Breast epithelium (tissue), 4 donors: Measurements from ENCODE around the gene PRSS12. TPM values are rescaled to one million over a fixed set of nuclear protein-coding genes. Genes with fewer than 3 reads are reported as not detected.

Source experiments
- DNase-seq, 2 donors: peaks; one replicate each; pipeline ENCODE4 v3.0.0-alpha.2; 2019; ENCODE audit warnings: low spot score in 2 of 2
- H3K27ac ChIP-seq, 2 donors: fragments of 200-600 bp; sonication (generic) in 1 of 2; one replicate each; pipeline ENCODE4 v1.5.1; 2016 to 2019; ENCODE audit warnings: mild to moderate bottlenecking in 1 of 2
- H3K27me3 ChIP-seq, 2 donors: fragments of 200-600 bp; sonication (generic) in 1 of 2; one replicate each; pipeline versions ENCODE4 v1.5.1 to v1.6.0; 2017 to 2019; ENCODE audit warnings: control low read depth in 1 of 2, mild to moderate bottlenecking in 1 of 2
- H3K36me3 ChIP-seq: fragments of 200-600 bp; one replicate; pipeline ENCODE4 v1.5.1; 2019
- H3K4me1 ChIP-seq, 2 donors: fragments of 200-600 bp; sonication (generic); one replicate each; pipeline ENCODE4 v1.5.1; 2016 to 2019; ENCODE audit warnings: control low read depth in 1 of 2
- H3K4me3 ChIP-seq, 3 donors: fragments of 200-600 bp; sonication (generic); 1 replicate in 2 of 3; 2 replicates in 1 of 3; pipeline ENCODE4 v1.5.1; 2016 to 2019; ENCODE audit warnings: mild to moderate bottlenecking in 3 of 3, moderate library complexity in 2 of 3
- H3K9me3 ChIP-seq, 2 donors: fragments of 200-600 bp; sonication (generic) in 1 of 2; one replicate each; pipeline ENCODE4 v1.5.1; 2016 to 2019; ENCODE audit warnings: control low read depth in 1 of 2
- CTCF ChIP-seq, 3 donors: fragments of 450-650 bp; IDR thresholded peaks; one replicate each; pipeline ENCODE4 v1.5.1; 2016 to 2017; ENCODE audit warnings: antibody characterized with exemption in 3 of 3, mild to moderate bottlenecking in 3 of 3, moderate library complexity in 3 of 3
- POLR2A ChIP-seq: fragments of 450-650 bp; IDR thresholded peaks from one replicate; pipeline ENCODE4 v1.6.1; 2016; ENCODE audit warnings: antibody characterized with exemption, mild to moderate bottlenecking, moderate library complexity
- POLR2AphosphoS5 ChIP-seq, 3 donors: sonication (generic); formaldehyde crosslinking; IDR thresholded peaks; one replicate each; pipeline ENCODE4 v1.6.1; 2017; ENCODE audit warnings: antibody characterized with exemption in 3 of 3
- intact Hi-C: fragments of 100-400 bp; cut with DNase I; formaldehyde crosslinking; loops from one replicate; pipeline ENCODE4 v1.15.1; 2023; ENCODE audit warnings: low total_unique reads
- total RNA-seq, 3 donors: library from RNA; depleted of rRNA; stranded (reverse); fragments of >200 nt; gene quantifications; one replicate each; pipeline ENCODE4 v1.1.0, GENCODE V29; 2016

PRSS12 gene
- total RNA-seq, 3 donors from 2014 or later = 0.64 to 3.6 (median 2.2) TPM

- Histone ChIP-seq H3K36me3 (no peaks in the 10 kb centered on the region), H3K27ac (no peak overlapping the region), H3K4me1 (no peaks in the 10 kb centered on the region), H3K27me3 (peaks cover 0 to 11% of the 10 kb centered on the region in 2 donors), H3K9me3 (no peaks in the 10 kb centered on the region), H3K4me3 (no peak overlapping the region)
- intact Hi-C loops = no loop called here
- TF ChIP-seq POLR2AphosphoS5 (IDR thresholded peaks at IDR 0.05) (no peak), CTCF (IDR thresholded peaks at IDR 0.05) (no peak), POLR2A (no peak)
- no peak for DNase-seq
Observed at GRCh38 chr4:118356731-118357130, 3.9 kb upstream of the PRSS12 start.

- H3K36me3 ChIP-seq = no peaks in the 10 kb centered on the region
- no peak for TF ChIP-seq CTCF (IDR thresholded peaks at IDR 0.05)
- no peak for TF ChIP-seq POLR2AphosphoS5 (IDR thresholded peaks at IDR 0.05)
- TF ChIP-seq POLR2A = no peak
- H3K4me1 ChIP-seq = no peaks in the 10 kb centered on the region
- no peak overlapping the region for H3K27ac ChIP-seq
- intact Hi-C loops = no loop called here
- no peaks in the 10 kb centered on the region for H3K9me3 ChIP-seq
- H3K27me3 ChIP-seq = peaks cover 0 to 11% of the 10 kb centered on the region in 2 donors
- H3K4me3 ChIP-seq = no peak overlapping the region
- no peak for DNase-seq
Observed at GRCh38 chr4:118356111-118356510, 3.3 kb upstream of the PRSS12 start.

GRCh38 chr4:118354913-118355312 lies 2.1 kb upstream of the PRSS12 start:
- DNase-seq = no peak
- TF ChIP-seq POLR2A (no peak), POLR2AphosphoS5 (IDR thresholded peaks at IDR 0.05) (no peak), CTCF (IDR thresholded peaks at IDR 0.05) (no peak)
- intact Hi-C loops = no loop called here
- H3K36me3 ChIP-seq = no peaks in the 10 kb centered on the region
- no peak overlapping the region for H3K4me3 ChIP-seq
- no peaks in the 10 kb centered on the region for H3K4me1 ChIP-seq
- no peaks in the 10 kb centered on the region for H3K9me3 ChIP-seq
- H3K27me3 ChIP-seq = peaks cover 0 to 11% of the 10 kb centered on the region in 2 donors
- H3K27ac ChIP-seq = no peak overlapping the region

GRCh38 chr4:118353534-118354030 lies 779 bp upstream of the PRSS12 start:
- Histone ChIP-seq H3K9me3 (no peaks in the 10 kb centered on the region), H3K4me3 (peak overlapping the region in 2 of 3 donors; percentile 69 to 71), H3K4me1 (no peaks in the 10 kb centered on the region), H3K27ac (no peak overlapping the region), H3K36me3 (no peaks in the 10 kb centered on the region), H3K27me3 (peaks cover 0 to 11% of the 10 kb centered on the region in 2 donors)
- TF ChIP-seq CTCF (IDR thresholded peaks at IDR 0.05) (no peak), POLR2AphosphoS5 (IDR thresholded peaks at IDR 0.05) (no peak), POLR2A (no peak)
- DNase-seq = no peak
- intact Hi-C loops = no loop called here

GRCh38 chr4:118351851-118352827 lies 664 bp downstream of the PRSS12 start:
- peak in 1 of 2 donors; percentile 58 for DNase-seq
- no peaks in the 10 kb centered on the region for H3K36me3 ChIP-seq
- H3K9me3 ChIP-seq = no peaks in the 10 kb centered on the region
- H3K4me1 ChIP-seq = no peaks in the 10 kb centered on the region
- H3K4me3 ChIP-seq = peak overlapping the region; percentile 45 to 71 (median 69)
- TF ChIP-seq POLR2AphosphoS5 (IDR thresholded peaks at IDR 0.05) = no peak
- peak in 1 of 3 donors; percentile 17 for TF ChIP-seq CTCF (IDR thresholded peaks at IDR 0.05)
- peaks cover 0 to 11% of the 10 kb centered on the region in 2 donors for H3K27me3 ChIP-seq
- intact Hi-C loops = no loop called here
- peak overlapping the region; percentile 29 to 64 for H3K27ac ChIP-seq
